Measurements from ENCODE around the gene ZNF169.
"Not testable (repeated sequence)": the region's sequence is repeated elsewhere in the genome, so short reads cannot be mapped to it uniquely, and the experiment has no call there.

ZNF169 gene

GRCh38 chr9:94256007-94256406, 3.1 kb upstream of the ZNF169 start:
- Histone ChIP-seq H3K9me3 (no peaks in the 10 kb centered on the region), H3K4me3 (ENCODE audit: low read depth in 1 of 2, low read length in 1 of 2) (no peak overlapping the region), H3K27ac (no peak overlapping the region), H3K27me3 (peaks cover 29% of the 10 kb centered on the region), H3K4me1 (ENCODE audit: control insufficient read depth in 1 of 2, insufficient read depth in 1 of 2, low read depth in 1 of 2, low read length in 1 of 2) (peaks cover 3 to 13% of the 10 kb centered on the region in 2 experiments), H3K36me3 (peaks cover under 1% of the 10 kb centered on the region)
- no peak for TF ChIP-seq CTCF (IDR thresholded peaks at IDR 0.05)

- H3K9me3 ChIP-seq; H3K4me3 ChIP-seq (ENCODE audit: low read depth in 1 of 2, low read length in 1 of 2); H3K27me3 ChIP-seq; H3K27ac ChIP-seq; H3K36me3 ChIP-seq; H3K4me1 ChIP-seq (ENCODE audit: control insufficient read depth in 1 of 2, insufficient read depth in 1 of 2, low read depth in 1 of 2, low read length in 1 of 2): not testable (repeated sequence)
Measured at GRCh38 chr9:94265626-94266402, 6.7 kb downstream of the ZNF169 start.

- no peaks in the 10 kb centered on the region for H3K27me3 ChIP-seq
- no peak overlapping the region for H3K27ac ChIP-seq
- H3K4me3 ChIP-seq (ENCODE audit: low read depth in 1 of 2, low read length in 1 of 2) = no peak overlapping the region
- no peaks in the 10 kb centered on the region for H3K4me1 ChIP-seq (ENCODE audit: control insufficient read depth in 1 of 2, insufficient read depth in 1 of 2, low read depth in 1 of 2, low read length in 1 of 2)
- H3K36me3 ChIP-seq = no peaks in the 10 kb centered on the region
- H3K9me3 ChIP-seq = peaks cover 3% of the 10 kb centered on the region
- TF ChIP-seq CTCF (IDR thresholded peaks at IDR 0.05) = no peak
Measured at GRCh38 chr9:94269264-94269663, 10.2 kb downstream of the ZNF169 start.

GRCh38 chr9:94270009-94270408, 10.9 kb downstream of the ZNF169 start:
- peaks cover 3% of the 10 kb centered on the region for H3K9me3 ChIP-seq
- TF ChIP-seq CTCF (IDR thresholded peaks at IDR 0.05) = no peak
- H3K36me3 ChIP-seq = no peaks in the 10 kb centered on the region
- no peak overlapping the region for H3K4me3 ChIP-seq (ENCODE audit: low read depth in 1 of 2, low read length in 1 of 2)
- H3K27me3 ChIP-seq = no peaks in the 10 kb centered on the region
- no peak overlapping the region for H3K27ac ChIP-seq
- no peaks in the 10 kb centered on the region for H3K4me1 ChIP-seq (ENCODE audit: control insufficient read depth in 1 of 2, insufficient read depth in 1 of 2, low read depth in 1 of 2, low read length in 1 of 2)

GRCh38 chr9:94277029-94277428, 17.9 kb downstream of the ZNF169 start:
- H3K27me3 ChIP-seq; H3K9me3 ChIP-seq; H3K4me1 ChIP-seq (ENCODE audit: control insufficient read depth in 1 of 2, insufficient read depth in 1 of 2, low read depth in 1 of 2, low read length in 1 of 2); H3K27ac ChIP-seq; H3K4me3 ChIP-seq (ENCODE audit: low read depth in 1 of 2, low read length in 1 of 2): not testable (repeated sequence)
- peaks cover 22% of the 10 kb centered on the region for H3K36me3 ChIP-seq

GRCh38 chr9:94277885-94278536, 18.9 kb downstream of the ZNF169 start:
- H3K4me1 ChIP-seq (ENCODE audit: control insufficient read depth in 1 of 2, insufficient read depth in 1 of 2, low read depth in 1 of 2, low read length in 1 of 2) = no peaks in the 10 kb centered on the region
- H3K27me3 ChIP-seq = no peaks in the 10 kb centered on the region
- TF ChIP-seq CTCF (IDR thresholded peaks at IDR 0.05) = no peak
- peaks cover 4% of the 10 kb centered on the region for H3K9me3 ChIP-seq
- no peak overlapping the region for H3K4me3 ChIP-seq (ENCODE audit: low read depth in 1 of 2, low read length in 1 of 2)
- H3K27ac ChIP-seq = no peak overlapping the region
- H3K36me3 ChIP-seq = peaks cover 24% of the 10 kb centered on the region

Data from neutrophil (primary cell).